GM20431 (cell line): Measurements from ENCODE around the gene LSM14A.
"Not testable (repeated sequence)": the region's sequence is repeated elsewhere in the genome, so short reads cannot be mapped to it uniquely, and the experiment has no call there.

Experiments
- in situ Hi-C: fragments of 300-500 bp; cut with MseI, MboI; formaldehyde crosslinking; loops from one replicate; pipeline ENCODE4 v1.15.0; 2020; ENCODE audit warnings: low sequenced_read_pairs; ENCODE audit not compliant: unreplicated experiment

Gene LSM14A

GRCh38 chr19:34253167-34253566 is 80.9 kb downstream of the LSM14A start:
- in situ Hi-C loops = not testable (repeated sequence)

DNA sequence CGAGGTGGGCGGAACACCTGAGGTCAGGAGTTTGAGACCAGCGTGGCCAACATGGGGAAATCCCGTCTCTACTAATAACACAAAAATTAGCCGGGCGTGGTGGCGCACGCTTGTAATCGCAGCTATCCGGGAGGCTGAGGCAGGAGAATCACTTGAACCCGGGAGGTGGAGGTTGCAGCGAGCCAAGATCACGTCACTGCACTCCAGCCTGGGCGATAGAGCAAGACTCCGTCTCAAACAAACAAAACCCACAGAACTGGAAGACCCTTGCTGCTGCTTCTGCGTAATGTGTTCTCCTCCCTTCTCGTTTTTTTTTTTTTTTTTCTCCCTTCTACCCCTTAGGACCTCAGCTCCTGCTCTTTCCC is 81.4 kb downstream of the LSM14A start:
- in situ Hi-C loops = not testable (repeated sequence)

DNA sequence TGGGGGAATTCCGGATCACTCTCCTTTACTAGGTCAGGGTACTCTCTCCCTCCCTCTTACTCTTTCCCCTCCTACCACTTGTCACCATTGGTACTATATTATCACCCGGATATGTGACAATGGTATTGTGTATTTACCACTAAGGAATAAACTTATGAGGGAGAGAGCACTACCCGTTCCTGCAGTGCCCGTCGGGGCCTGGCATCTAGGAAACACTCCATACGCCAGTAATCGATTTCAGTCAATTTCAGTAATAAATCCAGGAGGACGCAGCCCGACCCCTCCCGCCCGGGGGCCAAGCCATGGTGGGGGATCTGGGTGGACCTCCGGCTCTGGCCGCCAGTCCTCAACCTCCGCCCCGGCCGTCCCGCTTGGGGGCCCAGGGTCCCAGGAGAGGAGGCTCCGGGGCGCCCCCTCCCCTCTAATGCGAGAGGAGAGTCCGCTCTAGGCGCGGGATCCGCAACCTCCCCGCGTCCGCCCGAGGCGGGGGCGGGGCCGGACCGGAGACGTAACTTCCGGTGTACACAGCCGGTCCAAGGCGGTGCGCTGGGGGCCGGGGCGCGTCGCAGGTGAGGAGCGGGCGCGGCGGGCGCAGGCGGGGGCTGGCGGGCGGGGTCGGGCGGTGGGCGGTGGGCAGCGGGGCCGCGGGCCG is 81.9 kb downstream of the LSM14A start, which contains the start of gene GARRE1:
TSS of gene GARRE1 (plus strand) at position 509 of the 652 bp plus-strand sequence. CDS start 45,920 bp downstream, outside the sequence.
- in situ Hi-C loops = no loop called here

GRCh38 chr19:34254698-34255432 is 82.6 kb downstream of the LSM14A start:
- in situ Hi-C loops = no loop called here

DNA sequence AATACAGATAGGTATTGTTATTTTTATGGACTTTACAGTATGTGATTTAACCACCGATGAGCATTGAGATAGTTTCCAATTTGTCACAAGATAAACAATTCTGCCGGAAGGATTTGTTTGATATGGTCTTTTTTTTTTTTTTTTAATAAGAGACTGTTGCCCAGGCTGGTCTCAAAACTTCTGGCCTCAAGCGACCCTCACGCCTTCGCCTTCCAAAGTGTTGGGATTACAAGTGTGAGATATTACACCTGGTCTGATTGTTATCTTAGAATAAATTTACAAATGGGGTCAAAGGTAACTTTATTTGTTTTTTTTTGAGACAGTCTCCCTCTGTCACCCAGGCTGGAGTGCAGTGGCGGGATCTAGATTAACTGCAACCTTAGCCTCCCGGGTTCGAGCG is 83.2 kb downstream of the LSM14A start:
- in situ Hi-C loops = no loop called here

DNA sequence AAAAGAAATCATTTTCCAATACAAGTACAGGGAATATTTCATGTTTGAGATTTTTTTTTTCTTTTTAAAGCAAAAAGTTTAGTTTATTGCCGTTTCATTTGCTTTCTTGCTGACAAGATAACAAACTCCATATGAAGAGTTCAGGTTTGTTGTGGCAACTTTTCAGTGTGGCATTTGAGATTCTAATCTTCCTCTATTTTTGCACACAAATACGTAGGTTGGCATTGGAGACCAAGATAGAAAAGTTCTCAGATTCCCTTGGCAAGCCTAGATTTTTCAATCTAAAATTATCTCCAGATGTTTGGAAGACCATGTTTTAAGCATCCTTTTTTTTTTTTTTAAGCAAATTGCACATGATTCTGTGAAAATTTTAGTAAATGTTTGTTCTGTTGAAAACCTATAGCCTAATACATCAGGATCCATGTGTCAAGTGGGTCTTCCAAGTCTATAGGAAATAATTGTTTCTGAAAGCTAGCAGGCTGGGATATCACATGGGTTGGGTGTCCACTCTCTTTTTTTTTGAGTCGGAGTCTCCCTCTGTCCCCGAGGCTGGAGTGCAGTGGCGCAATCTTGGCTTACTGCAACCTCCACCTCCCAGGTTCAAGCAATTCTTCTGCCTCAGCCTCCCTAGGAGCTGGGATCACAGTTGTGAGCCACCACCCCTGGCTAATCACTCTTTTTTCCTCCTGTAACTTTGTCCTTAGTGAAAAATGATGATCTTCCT is 84.7 kb downstream of the LSM14A start:
- in situ Hi-C loops = no loop called here

- in situ Hi-C loops = no loop called here
Observed at GRCh38 chr19:34257559-34257924, 85.2 kb downstream of the LSM14A start.

- in situ Hi-C loops = no loop called here
Observed at GRCh38 chr19:34259367-34260095, 87.2 kb downstream of the LSM14A start.

DNA sequence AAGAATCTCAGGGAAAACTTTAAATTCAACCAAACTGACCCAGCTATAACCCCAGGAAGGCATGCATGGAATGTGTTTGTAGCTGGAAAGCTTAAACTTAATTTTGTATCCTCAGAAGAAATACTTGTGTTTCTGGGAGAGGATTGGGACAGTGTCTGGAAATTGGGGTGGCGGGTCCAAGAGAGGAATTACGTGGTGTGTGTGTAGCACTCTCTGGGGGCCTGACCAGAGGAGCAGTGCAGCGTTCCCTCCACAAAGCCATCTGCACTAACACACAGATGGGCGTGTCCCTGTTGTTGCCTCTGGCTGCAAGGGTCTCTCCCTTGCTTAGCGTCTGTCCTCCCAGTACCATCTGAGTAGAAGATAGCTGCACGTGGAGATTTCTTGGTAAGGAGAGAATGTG is 88.5 kb downstream of the LSM14A start:
- in situ Hi-C loops = no loop called here

- in situ Hi-C loops = no loop called here
Observed at GRCh38 chr19:34261334-34262109, 89.2 kb downstream of the LSM14A start.

GRCh38 chr19:34263745-34264237 is 91.5 kb downstream of the LSM14A start:
- in situ Hi-C loops = no loop called here

- in situ Hi-C loops = no loop called here
Observed at GRCh38 chr19:34265221-34265650, 92.9 kb downstream of the LSM14A start.

DNA sequence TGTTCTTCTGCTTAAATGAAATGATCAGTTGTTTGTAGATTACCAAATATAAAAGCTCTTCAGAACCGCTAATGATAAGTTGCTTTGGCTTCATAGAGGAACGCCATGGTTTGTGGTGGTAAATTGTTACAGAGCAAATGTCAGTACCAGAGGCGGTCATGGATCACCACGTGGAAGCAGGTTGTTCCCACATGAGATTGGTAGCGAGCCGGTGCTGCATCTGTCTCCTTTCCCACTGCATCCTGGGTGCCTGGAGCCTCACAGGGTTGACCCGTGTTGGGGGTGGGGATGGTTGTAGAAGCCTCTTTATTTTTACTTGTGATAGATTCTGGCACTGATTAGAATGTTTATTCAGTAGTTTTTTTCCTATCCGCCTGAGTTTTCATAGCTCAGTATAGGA is 96.8 kb downstream of the LSM14A start:
- in situ Hi-C loops = no loop called here

DNA sequence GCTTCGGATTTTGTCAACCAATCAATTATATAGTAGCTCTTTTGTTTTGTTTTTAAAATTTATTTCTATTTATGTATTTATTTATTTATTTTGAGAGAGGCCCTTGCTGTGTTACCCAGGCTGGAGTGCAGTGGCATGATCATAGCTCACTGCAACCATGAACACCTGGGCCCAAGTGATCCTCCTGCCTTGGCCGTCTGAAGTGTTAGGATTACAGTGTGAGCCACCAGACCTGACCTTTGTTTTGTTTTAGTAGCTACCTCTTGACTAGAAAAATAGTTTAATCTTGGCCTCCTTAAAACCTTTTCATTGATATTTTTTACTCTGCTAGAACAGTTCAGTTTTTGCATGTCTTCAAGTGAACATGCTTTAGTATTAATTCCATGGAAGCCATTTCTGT is 97.2 kb downstream of the LSM14A start:
- in situ Hi-C loops = no loop called here

- in situ Hi-C loops = no loop called here
Observed at GRCh38 chr19:34269968-34270621, 97.8 kb downstream of the LSM14A start.

DNA sequence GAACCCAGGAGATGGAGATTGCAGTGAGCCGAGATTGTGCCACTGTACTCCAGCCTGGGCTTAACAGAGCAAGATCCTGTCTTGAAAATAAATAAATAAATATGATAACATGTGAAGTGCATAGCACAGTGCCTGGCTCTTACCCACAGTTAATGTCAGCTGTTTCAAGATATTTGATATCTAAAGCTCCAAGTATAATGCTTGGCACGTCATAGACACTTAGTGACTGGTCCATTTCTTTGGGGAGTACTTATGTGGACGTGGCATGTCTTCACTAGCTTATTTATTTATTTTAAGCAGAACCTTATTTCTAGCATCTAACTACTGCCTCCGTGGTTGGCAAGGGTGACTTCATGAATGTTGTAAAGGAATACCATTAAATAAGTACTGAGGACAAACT is 100.8 kb downstream of the LSM14A start:
- in situ Hi-C loops = no loop called here

GRCh38 chr19:34274284-34274826 is 102.1 kb downstream of the LSM14A start:
- in situ Hi-C loops = no loop called here

DNA sequence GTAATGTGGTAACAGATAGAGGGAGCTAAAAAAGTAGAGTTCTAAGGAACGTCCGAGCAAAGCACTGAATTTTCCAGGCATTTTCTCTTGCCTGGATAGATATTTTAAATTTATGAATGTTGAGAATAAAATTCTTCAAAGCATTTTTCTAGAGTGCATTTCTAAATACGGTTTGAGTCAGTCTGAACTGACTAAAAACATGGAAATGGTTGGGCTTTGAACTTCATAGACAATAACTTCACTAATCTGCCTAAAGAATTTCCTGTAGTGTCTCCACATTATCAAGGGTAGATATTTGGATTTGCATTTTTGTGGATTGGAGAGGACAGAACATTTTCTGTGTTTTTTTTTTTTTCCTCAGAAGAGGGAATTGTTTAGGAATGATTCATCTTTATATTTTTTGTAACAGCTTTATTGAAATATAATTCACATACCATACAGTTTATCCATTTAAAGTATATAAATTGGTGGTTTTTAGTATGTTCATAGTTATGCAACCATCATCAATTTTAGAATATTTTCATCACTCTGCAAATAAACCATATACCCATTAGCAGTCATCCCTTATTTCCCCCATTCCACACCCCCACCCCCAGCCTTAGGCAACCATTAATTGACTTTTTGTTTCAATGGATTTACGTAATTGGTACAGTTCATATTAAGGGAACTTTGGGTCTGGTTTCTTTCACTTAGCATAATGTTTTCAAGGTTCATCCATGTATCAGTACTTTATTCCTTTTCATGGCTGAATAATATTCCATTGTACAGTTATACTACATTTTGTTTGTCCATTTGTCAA is 102.7 kb downstream of the LSM14A start:
- in situ Hi-C loops = no loop called here
